HG02852 (cell line): ENCODE results near the gene VARS2.
"Not testable (repeated sequence)": the region's sequence is repeated elsewhere in the genome, so short reads cannot be mapped to it uniquely, and the experiment has no call there.

Experiments
- ATAC-seq: cut with Tn5 transposase; IDR thresholded peaks from one replicate; pipeline ENCODE4 v1.9.1; 2021; ENCODE audit warnings: mild to moderate bottlenecking, moderate library complexity; ENCODE audit not compliant: unreplicated experiment

The VARS2 gene

GRCh38 chr6:30898750-30899360, 15.2 kb upstream of the VARS2 start:
- no peak for ATAC-seq

DNA sequence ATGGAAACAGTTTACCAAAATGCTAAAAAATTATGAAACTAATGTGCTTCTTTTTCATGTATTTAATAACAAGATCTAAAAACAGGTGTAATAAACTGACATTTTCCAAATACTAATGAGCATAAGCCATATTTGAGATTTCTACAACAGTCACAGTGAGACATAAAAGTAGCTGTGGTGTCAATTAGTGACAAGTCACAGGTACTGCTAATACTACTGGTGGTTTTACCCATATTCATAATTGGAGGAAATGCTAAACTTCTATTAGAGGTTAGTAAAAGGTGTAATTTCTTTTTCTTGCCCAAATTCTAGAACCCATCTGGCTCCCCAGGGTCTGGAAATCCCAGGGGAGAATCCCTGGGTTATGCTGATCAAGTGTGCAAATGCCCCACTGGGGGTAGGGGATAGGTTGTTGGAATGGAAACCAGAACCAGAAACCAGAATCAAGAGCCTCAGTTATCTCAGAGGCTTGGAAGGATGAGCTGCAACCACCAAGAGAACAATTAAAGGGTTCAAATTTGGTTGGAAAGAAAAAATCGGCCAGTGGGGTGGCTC, 13.1 kb upstream of the VARS2 start:
- no peak for ATAC-seq

DNA sequence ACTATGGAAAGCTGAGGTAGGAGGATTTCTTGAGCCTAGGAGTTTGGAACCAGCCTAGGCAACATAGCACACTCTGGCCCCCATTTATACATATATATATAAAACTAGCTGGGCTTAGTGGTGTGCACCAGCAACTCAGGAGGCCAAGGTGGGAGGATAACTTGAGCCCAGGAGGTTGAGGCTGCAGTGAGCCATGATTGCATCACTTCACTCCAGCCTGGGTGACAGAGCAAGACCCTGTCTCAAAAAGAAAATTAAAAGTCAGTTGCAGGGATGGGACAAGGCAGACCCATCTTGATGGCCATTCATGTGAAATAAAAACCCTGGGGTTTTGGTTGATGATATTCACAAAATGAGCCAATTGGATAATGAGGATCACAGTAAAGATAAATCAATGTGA, 12.6 kb upstream of the VARS2 start:
- ATAC-seq: no peak

GRCh38 chr6:30902196-30902595, 11.8 kb upstream of the VARS2 start:
- ATAC-seq: not testable (repeated sequence)

DNA sequence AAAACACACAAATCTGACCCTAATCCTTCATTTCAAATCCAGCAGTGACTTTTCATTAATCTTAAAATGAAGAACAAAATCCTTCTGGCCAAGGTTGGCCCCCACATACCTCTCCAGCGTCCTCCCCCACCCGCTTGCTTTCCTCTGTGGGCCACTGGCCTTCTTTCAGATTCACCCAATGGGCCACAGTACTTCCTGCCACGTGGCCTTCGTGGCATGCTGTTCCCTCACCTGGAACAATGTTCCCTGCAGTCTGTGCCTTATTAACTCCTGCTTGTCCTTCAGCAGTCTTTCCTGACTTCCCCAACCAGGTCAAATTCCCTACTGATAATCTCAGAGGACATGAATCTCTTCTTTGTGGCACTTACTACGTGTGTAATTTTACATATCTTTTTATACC, 11.3 kb upstream of the VARS2 start:
- no peak for ATAC-seq

GRCh38 chr6:30903236-30903635, 10.8 kb upstream of the VARS2 start:
- no peak for ATAC-seq

- ATAC-seq: not testable (repeated sequence)
These were observed 6.7 kb upstream of the VARS2 start for GRCh38 chr6:30907290-30907757.

DNA sequence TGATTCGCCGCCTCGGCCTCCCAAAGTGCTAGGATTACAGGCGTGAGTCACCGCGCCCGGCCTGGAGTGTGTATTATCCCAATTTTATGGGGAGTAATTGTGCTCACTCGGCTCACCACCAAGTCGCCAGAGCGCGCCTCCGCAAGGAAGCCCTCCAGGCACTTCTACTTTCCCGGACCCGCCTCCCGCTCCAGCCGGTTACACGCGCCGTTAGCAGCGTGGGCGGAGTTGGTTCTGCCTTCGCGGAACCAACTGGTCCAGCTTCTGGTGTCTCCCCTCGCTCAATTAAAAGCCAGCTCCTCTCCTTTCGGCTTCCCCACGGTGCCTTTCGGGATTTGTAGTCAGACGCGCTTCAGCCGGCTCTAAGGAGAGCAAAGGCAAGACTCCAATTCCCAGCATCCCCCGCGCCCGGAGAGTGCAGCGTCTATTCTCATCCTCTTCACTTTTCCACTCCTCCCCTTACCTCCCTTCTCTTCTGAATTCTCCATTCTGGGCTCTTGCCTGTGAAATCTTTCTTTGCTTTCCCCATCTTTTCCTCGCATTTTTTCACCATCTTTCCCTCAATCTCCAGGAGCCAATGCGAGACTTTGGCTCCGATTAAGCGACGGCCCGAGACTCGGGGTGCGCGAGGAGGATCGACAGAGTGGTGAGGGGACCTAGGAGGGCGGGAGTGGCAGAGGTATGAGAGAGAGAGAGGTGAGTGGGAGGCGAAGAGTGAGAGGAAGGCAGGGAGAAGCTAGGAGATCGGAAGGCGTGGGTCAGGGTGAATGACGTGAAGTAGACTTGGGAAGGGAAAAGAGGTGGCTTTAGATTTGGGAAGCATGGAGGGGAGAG, 6.1 kb upstream of the VARS2 start, which contains the start of gene GTF2H4:
GTF2H4 (plus strand) TSS at position 450 of the 834 bp plus-strand sequence.
- ATAC-seq: peak; percentile 93

- no peak for ATAC-seq
These were observed 5.3 kb upstream of the VARS2 start for GRCh38 chr6:30908700-30909099.

DNA sequence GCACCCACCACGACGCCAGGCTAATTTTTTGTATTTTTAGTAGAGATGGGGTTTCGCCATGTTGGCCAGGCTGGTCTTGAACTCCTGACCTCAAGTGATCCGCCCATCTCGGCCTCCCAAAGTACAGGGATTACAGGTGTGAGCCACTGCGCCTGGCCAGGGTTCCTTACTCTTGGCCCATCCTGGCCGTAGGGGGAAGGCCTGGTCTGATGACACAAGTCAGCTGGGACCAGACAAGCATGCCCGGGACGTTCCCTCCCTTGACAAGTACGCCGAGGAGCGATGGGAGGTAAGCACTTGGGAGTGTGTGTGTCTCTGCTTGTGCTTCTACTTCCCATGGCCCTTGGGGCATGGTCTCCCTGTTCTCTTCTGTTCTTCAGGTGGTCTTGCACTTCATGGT, 3.6 kb upstream of the VARS2 start:
- not testable (repeated sequence) for ATAC-seq

DNA sequence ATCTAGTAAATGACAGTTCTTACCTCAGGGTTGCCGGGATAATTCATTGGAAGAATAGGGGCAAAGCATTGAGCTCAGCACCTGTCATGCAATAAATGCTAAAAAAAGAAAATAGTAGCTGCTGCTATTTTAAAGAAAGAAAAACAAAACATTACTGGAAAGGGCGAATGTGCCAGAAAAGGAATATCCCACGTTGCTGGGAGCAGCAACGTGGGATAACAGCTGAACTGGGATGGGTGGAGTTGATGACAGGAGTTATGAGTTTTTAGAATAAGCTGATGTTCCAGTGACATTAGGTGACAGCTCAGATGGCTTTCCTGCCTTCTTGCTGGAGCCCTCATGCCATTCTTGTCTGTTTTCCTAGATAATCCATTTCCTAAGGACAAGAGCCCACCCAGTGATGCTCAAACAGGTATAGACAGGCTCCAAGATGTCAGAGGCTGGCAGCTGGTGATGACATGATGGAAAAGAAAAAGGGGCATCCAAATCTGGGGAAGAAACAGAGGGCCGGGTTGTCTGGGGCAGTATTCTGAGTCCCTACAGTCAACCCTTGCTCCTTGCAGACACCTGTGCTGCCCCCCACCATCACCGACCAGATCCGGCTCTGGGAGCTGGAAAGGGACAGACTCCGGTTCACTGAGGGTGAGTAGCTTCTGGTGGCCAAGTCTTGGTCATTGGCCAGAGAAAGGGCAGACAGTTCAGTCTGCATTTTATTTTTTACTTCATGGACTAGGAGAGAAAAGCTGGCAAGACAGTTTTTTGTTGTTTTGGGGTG, 1.1 kb upstream of the VARS2 start:
- ATAC-seq: no peak

DNA sequence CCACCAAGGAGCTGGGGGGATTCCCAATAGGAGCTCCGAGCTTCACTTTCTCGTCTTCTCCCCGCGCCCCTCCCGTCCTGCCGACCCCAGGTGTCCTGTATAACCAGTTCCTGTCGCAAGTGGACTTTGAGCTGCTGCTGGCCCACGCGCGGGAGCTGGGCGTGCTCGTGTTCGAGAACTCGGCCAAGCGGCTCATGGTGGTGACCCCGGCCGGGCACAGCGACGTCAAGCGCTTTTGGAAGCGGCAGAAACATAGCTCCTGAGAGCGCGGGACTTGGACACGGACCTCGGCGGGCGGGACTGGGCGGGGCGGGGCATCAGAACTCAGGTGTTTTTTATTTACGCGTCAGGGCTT, 340 bp upstream of the VARS2 start:
- ATAC-seq: peak; percentile 20

DNA sequence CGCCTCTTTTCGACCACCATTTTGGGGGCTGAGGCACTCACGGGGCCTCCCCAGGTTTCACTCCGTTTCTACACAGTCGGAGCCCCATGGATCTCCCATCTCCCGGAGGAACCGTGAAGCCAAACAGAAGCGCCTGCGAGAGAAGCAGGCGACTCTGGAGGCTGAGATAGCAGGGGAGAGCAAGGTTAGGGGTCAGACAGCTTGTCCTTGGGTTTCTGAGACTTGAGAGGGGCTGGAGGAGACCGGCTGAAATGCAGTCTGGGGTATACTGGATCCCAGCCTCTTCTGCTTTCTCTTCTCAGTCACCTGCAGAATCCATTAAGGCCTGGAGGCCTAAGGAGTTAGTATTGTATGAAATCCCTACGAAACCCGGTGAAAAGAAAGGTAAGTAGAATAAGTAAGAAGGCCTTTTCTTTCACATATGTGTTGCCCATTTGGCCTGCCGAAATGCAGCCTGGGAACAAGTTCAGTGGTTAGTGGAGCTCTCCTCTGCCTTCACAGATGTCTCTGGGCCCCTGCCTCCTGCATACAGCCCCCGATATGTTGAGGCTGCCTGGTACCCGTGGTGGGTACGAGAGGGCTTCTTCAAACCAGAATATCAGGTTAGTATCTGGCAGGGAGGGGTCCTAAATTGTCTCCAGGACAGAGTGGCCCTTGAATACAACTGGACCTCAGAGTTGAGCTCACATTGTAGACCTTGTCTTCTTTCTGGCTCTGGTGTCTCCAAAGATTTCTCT, 984 bp downstream of the VARS2 start:
- ATAC-seq: no peak

DNA sequence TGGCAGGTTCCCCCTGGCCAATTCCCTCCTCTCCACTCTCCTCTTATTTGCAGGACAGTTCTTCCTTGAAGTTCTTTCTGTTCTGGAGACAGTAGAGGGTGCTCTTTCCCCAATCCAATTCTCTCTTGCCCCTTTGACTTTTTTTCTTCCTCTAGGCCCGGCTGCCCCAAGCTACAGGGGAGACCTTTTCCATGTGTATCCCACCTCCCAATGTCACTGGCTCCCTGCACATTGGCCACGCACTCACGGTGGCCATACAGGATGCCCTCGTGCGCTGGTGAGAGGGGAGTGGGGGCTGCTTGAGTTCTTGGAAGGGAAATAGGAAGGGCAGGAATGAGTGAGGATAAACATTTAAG, 1.5 kb downstream of the VARS2 start:
- ATAC-seq: no peak

- no peak for ATAC-seq
These were observed 3.0 kb downstream of the VARS2 start for GRCh38 chr6:30917041-30917440.

- ATAC-seq: no peak
These were observed 3.4 kb downstream of the VARS2 start for GRCh38 chr6:30917487-30917886.

GRCh38 chr6:30918670-30919069, 4.6 kb downstream of the VARS2 start:
- ATAC-seq: no peak

DNA sequence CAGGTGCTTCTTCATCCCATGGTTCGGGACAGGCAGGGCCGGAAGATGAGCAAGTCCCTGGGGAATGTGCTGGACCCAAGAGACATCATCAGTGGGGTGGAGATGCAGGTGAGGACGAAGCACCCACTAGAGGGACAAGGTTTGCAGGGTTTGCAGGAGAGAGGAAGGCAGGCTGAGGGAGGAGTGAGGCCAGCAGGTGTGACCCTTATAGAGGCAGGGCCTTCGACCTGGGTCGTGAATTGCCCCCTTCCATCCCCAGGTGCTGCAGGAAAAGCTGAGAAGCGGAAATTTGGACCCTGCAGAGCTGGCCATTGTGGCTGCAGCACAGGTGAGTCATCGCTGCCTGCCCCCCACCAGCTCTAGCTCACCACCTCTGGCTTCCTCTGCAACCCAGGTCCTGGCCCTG, 8.4 kb downstream of the VARS2 start:
- ATAC-seq: no peak

DNA sequence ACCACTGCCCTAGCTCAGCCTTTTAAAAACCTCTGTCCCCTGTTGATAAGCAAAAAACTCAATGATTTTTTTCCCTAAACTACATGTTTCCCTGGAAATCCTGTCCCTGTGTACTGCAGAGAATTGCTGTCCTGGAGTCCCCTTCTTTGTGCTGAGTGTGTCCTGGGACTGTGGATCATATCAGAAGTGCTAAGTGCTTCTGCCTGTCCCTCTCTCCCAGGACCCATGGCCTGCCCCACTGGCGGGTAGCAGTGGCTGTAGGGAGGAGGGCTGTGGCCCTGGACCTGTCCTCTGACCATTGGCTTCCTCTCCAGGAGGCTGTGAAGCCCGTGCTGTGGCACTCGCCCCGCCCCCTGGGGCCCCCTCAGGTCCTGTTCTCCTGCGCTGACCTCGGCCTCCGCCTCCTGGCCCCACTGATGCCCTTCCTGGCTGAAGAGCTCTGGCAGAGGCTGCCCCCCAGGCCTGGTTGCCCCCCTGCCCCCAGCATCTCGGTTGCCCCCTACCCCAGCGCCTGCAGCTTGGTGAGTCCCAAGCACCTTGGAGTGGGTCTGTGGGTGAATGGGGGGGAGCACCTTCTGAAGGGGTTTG, 10.1 kb downstream of the VARS2 start:
- not testable (repeated sequence) for ATAC-seq

- ATAC-seq: no peak
These were observed 12.6 kb downstream of the VARS2 start for GRCh38 chr6:30926644-30927043.
